ENCODE measurements around the gene JAZF1.

DNA sequence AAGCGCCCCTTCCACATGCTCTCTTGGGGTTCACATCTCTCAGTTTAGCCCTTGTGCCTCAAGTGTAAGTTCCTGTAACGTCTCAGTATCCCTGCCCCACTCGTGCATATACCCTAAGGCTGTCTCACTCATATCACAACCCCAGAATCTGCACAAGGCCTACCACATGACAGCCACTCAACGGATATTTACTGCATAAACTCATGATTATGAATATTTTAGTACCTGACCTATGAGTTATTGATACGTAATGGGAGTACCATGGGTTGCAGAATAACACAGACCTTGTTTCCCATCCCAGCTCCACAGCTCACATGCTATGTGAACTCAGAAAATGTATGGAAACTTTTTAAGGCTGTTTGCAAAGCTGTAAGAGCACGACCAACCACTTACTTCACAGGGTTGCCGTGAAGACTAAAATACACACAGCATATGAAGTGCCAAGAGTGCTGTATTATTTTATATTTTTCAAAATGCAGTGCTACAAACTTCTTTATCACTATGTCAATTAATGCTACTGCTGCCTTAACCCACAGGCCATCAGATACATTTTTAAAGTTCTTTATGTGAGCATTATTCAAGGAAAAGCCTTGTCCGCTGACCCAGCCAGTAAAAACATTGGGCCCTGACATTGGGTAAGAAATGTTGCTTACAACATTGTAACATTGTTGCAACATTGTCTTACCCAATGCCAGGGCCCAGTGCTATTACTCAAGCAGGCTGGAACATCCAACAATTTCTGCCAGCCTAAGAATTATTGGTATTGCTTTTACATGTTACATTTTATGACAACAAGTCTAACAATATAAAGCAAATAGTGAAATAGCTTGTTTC lies 97.2 kb downstream of the JAZF1 start:
- TF ChIP-seq, protein P1, sequence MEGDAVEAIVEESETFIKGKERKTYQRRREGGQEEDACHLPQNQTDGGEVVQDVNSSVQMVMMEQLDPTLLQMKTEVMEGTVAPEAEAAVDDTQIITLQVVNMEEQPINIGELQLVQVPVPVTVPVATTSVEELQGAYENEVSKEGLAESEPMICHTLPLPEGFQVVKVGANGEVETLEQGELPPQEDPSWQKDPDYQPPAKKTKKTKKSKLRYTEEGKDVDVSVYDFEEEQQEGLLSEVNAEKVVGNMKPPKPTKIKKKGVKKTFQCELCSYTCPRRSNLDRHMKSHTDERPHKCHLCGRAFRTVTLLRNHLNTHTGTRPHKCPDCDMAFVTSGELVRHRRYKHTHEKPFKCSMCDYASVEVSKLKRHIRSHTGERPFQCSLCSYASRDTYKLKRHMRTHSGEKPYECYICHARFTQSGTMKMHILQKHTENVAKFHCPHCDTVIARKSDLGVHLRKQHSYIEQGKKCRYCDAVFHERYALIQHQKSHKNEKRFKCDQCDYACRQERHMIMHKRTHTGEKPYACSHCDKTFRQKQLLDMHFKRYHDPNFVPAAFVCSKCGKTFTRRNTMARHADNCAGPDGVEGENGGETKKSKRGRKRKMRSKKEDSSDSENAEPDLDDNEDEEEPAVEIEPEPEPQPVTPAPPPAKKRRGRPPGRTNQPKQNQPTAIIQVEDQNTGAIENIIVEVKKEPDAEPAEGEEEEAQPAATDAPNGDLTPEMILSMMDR (conservative IDR thresholded peaks at IDR 0.05; ENCODE audit: low read depth, low read length), result no peak
- TF ChIP-seq EZH2 (IDR thresholded peaks at IDR 0.05; ENCODE audit: borderline replicate concordance, low read depth, low read length, poor library complexity, severe bottlenecking), result no peak
